CD14-positive monocyte (primary cell): ENCODE results near the gene POLA1. TPM values are rescaled to one million over a fixed set of nuclear protein-coding genes. Genes with fewer than 3 reads are reported as not detected.

ENCODE experiments used
- DNase-seq, 3 donors: peaks; one replicate each; pipeline ENCODE4 v3.0.0-alpha.2; 2011 to 2022
- H2AFZ ChIP-seq: 2 replicates; pipeline ENCODE4 v1.6.0; 2012; ENCODE audit warnings: mild to moderate bottlenecking, low read depth, low read length, inconsistent platforms; ENCODE audit not compliant: insufficient read depth, poor library complexity, severe bottlenecking
- H3K27ac ChIP-seq, 2 donors: 1 replicate in 1 of 2; 2 replicates in 1 of 2; pipeline ENCODE4 v1.5.1; 2012 to 2013; ENCODE audit warnings: low read length in 2 of 2, control low read depth in 1 of 2, inconsistent platforms in 1 of 2, low read depth in 1 of 2, mild to moderate bottlenecking in 1 of 2
- H3K27me3 ChIP-seq, 2 donors: one replicate each; pipeline versions ENCODE4 v1.6.0 to v1.6.1; 2011 to 2013; ENCODE audit warnings: low read length in 2 of 2; ENCODE audit not compliant: control insufficient read depth in 2 of 2, insufficient read depth in 2 of 2
- H3K36me3 ChIP-seq, 2 donors: replicated peaks in 1 of 2; 1 replicate in 1 of 2; 2 replicates in 1 of 2; pipeline versions ENCODE4 v1.5.1 to v1.6.1; 2012 to 2013; ENCODE audit warnings: low read length in 2 of 2, control low read depth in 1 of 2, inconsistent platforms in 1 of 2, mild to moderate bottlenecking in 1 of 2; ENCODE audit not compliant: insufficient read depth in 2 of 2, control insufficient read depth in 1 of 2
- H3K4me1 ChIP-seq, 2 donors: 1 replicate in 1 of 2; 2 replicates in 1 of 2; pipeline versions ENCODE4 v1.5.1 to v1.6.1; 2012 to 2013; ENCODE audit warnings: low read length in 2 of 2, control low read depth in 1 of 2, inconsistent platforms in 1 of 2, mild to moderate bottlenecking in 1 of 2, moderate library complexity in 1 of 2; ENCODE audit not compliant: insufficient read depth in 2 of 2, control insufficient read depth in 1 of 2
- H3K4me2 ChIP-seq: replicated peaks from 2 replicates; pipeline ENCODE3; 2012; ENCODE audit warnings: low read length, moderate library complexity, mild to moderate bottlenecking; ENCODE audit not compliant: poor library complexity, severe bottlenecking; ENCODE audit errors: extremely low read depth
- H3K4me3 ChIP-seq, 3 experiments: fragments of 200-600 bp in 1 of 3; sonication (generic) in 1 of 3; replicated peaks in 1 of 3; 1 replicate in 2 of 3; 2 replicates in 1 of 3; pipeline ENCODE4 v1.5.1; 2011 to 2013; ENCODE audit warnings: low read length in 3 of 3, mild to moderate bottlenecking in 3 of 3, control low read depth in 2 of 3, low read depth in 2 of 3, inconsistent platforms in 1 of 3, moderate library complexity in 1 of 3
- H3K79me2 ChIP-seq: 2 replicates; pipeline ENCODE4 v1.6.0; 2012; ENCODE audit warnings: mild to moderate bottlenecking, control low read depth, inconsistent platforms, low read length, moderate library complexity; ENCODE audit not compliant: insufficient read depth
- H3K9ac ChIP-seq: 2 replicates; pipeline ENCODE4 v1.6.0; 2017; ENCODE audit warnings: low read length, mild to moderate bottlenecking; ENCODE audit not compliant: insufficient read depth, poor library complexity, severe bottlenecking
- H3K9me3 ChIP-seq, 2 donors: replicated peaks in 1 of 2; 1 replicate in 1 of 2; 2 replicates in 1 of 2; pipeline versions ENCODE4 v1.5.1 to v1.6.1; 2012 to 2013; ENCODE audit warnings: low read length in 2 of 2, control low read depth in 1 of 2; ENCODE audit not compliant: control insufficient read depth in 1 of 2, insufficient read depth in 1 of 2
- H4K20me1 ChIP-seq: 2 replicates; pipeline ENCODE4 v1.6.0; 2012; ENCODE audit warnings: mild to moderate bottlenecking, low read length, control low read depth, moderate library complexity; ENCODE audit not compliant: insufficient read depth
- H3K27ac Mint-ChIP-seq, 7 donors: one replicate each; pipeline ENCODE4 v1.8.0; 2020; ENCODE audit warnings: mild to moderate bottlenecking in 7 of 7, mixed read lengths in 7 of 7, moderate library complexity in 6 of 7, inconsistent platforms in 2 of 7
- H3K27me3 Mint-ChIP-seq, 3 donors: one replicate each; pipeline ENCODE4 v1.8.0; 2021 to 2022; ENCODE audit warnings: low read depth in 3 of 3, mild to moderate bottlenecking in 3 of 3, mixed read lengths in 3 of 3, moderate library complexity in 3 of 3, inconsistent platforms in 1 of 3
- H3K36me3 Mint-ChIP-seq, 2 donors: one replicate each; pipeline ENCODE4 v1.8.0; 2020; ENCODE audit warnings: mixed read lengths in 2 of 2, inconsistent platforms in 1 of 2, mild to moderate bottlenecking in 1 of 2
- H3K4me1 Mint-ChIP-seq: one replicate; pipeline ENCODE4 v1.8.0; 2020; ENCODE audit warnings: mild to moderate bottlenecking, mixed read lengths
- H3K4me3 Mint-ChIP-seq, 2 donors: one replicate each; pipeline ENCODE4 v1.8.0; 2020; ENCODE audit warnings: mild to moderate bottlenecking in 2 of 2, mixed read lengths in 2 of 2, moderate library complexity in 1 of 2
- H3K9me3 Mint-ChIP-seq, 7 donors: one replicate each; pipeline ENCODE4 v1.8.0; 2020 to 2022; ENCODE audit warnings: mixed read lengths in 7 of 7, mild to moderate bottlenecking in 6 of 7, moderate library complexity in 6 of 7, inconsistent platforms in 2 of 7
- CTCF ChIP-seq: fragments of 200-600 bp; IDR thresholded peaks from one replicate; pipeline ENCODE4 v1.8.0; 2022; ENCODE audit warnings: antibody characterized with exemption, mild to moderate bottlenecking
- WGBS: methylation state at CpG from one replicate; pipeline ENCODE4 v1.1.5; 2013; ENCODE audit warnings: missing lambda C conversion rate; ENCODE audit not compliant: insufficient coverage; 5-methylcytosine and 5-hydroxymethylcytosine counted together
- intact Hi-C, 2 donors: fragments of 100-400 bp; cut with micrococcal nuclease; formaldehyde crosslinking; loops; one replicate each; pipeline versions ENCODE4 v1.15.0 to v1.15.1; 2023
- polyA plus RNA-seq, 3 donors: library from polyadenylated mRNA; depleted of rRNA in 1 of 3; unstranded in 2 of 3; stranded (reverse) in 1 of 3; fragments of 300-500 nt in 2 of 3; fragments of >200 nt in 1 of 3; fragmentation: Illumina TruSeq in 2 of 3; gene quantifications; 1 replicate in 2 of 3; 2 replicates in 1 of 3; pipeline ENCODE4 v1.2.3, GENCODE V29; 2012 to 2021

The POLA1 gene
- polyA plus RNA-seq, 3 donors, result 1.2 to 1.4 (median 1.3) TPM

GRCh38 chrX:24927372-24927771 lies 233.7 kb downstream of the POLA1 start:
- no peaks in the 10 kb centered on the region for H3K4me1 ChIP-seq
- Mint-ChIP-seq H3K4me3 (no peak overlapping the region), H3K27ac (no peak overlapping the region), H3K27me3 (peaks cover 0 to 3% (median 0%) of the 10 kb centered on the region in 3 donors), H3K9me3 (no peaks in the 10 kb centered on the region), H3K4me1 (no peaks in the 10 kb centered on the region), H3K36me3 (peaks cover 0 to 2% of the 10 kb centered on the region in 2 donors)
- H3K4me3 ChIP-seq, result no peak overlapping the region
- H3K79me2 ChIP-seq, result no peaks in the 10 kb centered on the region
- H3K9me3 ChIP-seq, result no peaks in the 10 kb centered on the region
- no peak for DNase-seq
- H3K36me3 ChIP-seq, result no peaks in the 10 kb centered on the region
- TF ChIP-seq CTCF, result no peak
- intact Hi-C loops, result no loop called here
- H3K4me2 ChIP-seq, result no peak overlapping the region
- H4K20me1 ChIP-seq, result no peaks in the 10 kb centered on the region
- H2AFZ ChIP-seq, result no peak overlapping the region
- no peaks in the 10 kb centered on the region for H3K27me3 ChIP-seq
- no peak overlapping the region for H3K27ac ChIP-seq
- H3K9ac ChIP-seq, result no peak overlapping the region
- 100% methylated on average over 1 of the region's 5 CpGs for WGBS

DNA sequence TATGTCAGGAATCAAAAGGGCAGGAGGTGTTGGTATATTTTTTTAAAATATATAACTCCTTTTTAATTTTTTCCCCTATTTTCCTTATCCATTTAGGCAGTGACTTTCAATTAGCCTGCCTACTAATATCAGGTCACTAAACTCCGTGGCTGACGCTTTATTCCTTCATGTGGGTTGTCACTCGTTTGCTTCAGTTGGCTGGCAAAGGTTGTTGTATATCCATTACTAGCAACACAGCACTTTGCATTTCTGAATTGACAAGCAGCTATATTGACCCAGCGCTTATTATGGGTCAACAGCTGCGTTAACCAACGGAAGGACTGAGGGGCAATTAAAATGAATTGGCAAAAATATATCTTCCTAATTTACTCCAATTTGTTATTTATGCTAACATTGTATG lies 234.4 kb downstream of the POLA1 start:
- no peak overlapping the region for H3K4me2 ChIP-seq
- H3K9ac ChIP-seq, result no peak overlapping the region
- H3K4me1 ChIP-seq, result no peaks in the 10 kb centered on the region
- H3K27me3 ChIP-seq, result no peaks in the 10 kb centered on the region
- no peaks in the 10 kb centered on the region for H3K79me2 ChIP-seq
- H4K20me1 ChIP-seq, result no peaks in the 10 kb centered on the region
- no peak for TF ChIP-seq CTCF
- H3K4me3 ChIP-seq, result no peak overlapping the region
- intact Hi-C loops, result no loop called here
- H3K36me3 ChIP-seq, result no peaks in the 10 kb centered on the region
- no peak overlapping the region for H3K27ac ChIP-seq
- H3K4me1 Mint-ChIP-seq, result no peaks in the 10 kb centered on the region
- no peak overlapping the region for H2AFZ ChIP-seq
- H3K9me3 Mint-ChIP-seq, result no peaks in the 10 kb centered on the region
- H3K9me3 ChIP-seq, result no peaks in the 10 kb centered on the region
- whole genome bisulfite sequencing, result no CpG with 5 or more reads among the region's 6 CpGs
- peaks cover 0 to 3% (median 0%) of the 10 kb centered on the region in 3 donors for H3K27me3 Mint-ChIP-seq
- H3K36me3 Mint-ChIP-seq, result peaks cover 0 to 2% of the 10 kb centered on the region in 2 donors
- H3K4me3 Mint-ChIP-seq, result no peak overlapping the region
- no peak overlapping the region for H3K27ac Mint-ChIP-seq
- no peak for DNase-seq
